H1 (cell line): ENCODE measurements around the gene PRKN. TPM values are rescaled to one million over a fixed set of nuclear protein-coding genes. Genes with fewer than 3 reads are reported as not detected.

Experiments used
- EP300 ChIP-seq, 2 experiments: IDR thresholded peaks; 1 replicate in 1 of 2; 2 replicates in 1 of 2; pipeline ENCODE4 v1.6.1; 2011 to 2012; ENCODE audit warnings: low read depth in 2 of 2, low read length in 2 of 2, mild to moderate bottlenecking in 2 of 2, borderline replicate concordance in 1 of 2, inconsistent platforms in 1 of 2, moderate library complexity in 1 of 2
- EZH2 ChIP-seq: fragments of 200-600 bp; sonication (generic); IDR thresholded peaks from 2 replicates; pipeline ENCODE4 v1.7.1; 2012; ENCODE audit warnings: low read depth, mild to moderate bottlenecking, moderate library complexity, low read length, inconsistent platforms; ENCODE audit not compliant: severe bottlenecking
- HDAC2 ChIP-seq, 2 experiments: fragments of 300-600 bp in 1 of 2; sonication (generic) in 1 of 2; IDR thresholded peaks; 2 replicates each; pipeline ENCODE4 v1.6.1; 2011 to 2012; ENCODE audit warnings: low read depth in 2 of 2, low read length in 2 of 2, mild to moderate bottlenecking in 2 of 2, moderate library complexity in 2 of 2, borderline replicate concordance in 1 of 2, inconsistent platforms in 1 of 2
- JUN ChIP-seq: IDR thresholded peaks from 2 replicates; pipeline ENCODE4 v1.6.1; 2011; ENCODE audit warnings: low read depth, mild to moderate bottlenecking, improper control_type of control experiment, low read length
- RBBP5 ChIP-seq: IDR thresholded peaks from 2 replicates; pipeline ENCODE4 v1.7.1; 2012; ENCODE audit warnings: low read depth, mild to moderate bottlenecking, inconsistent platforms, low read length, moderate library complexity, borderline replicate concordance
- RFX5 ChIP-seq: IDR thresholded peaks from 2 replicates; pipeline ENCODE4 v1.6.1; 2011; ENCODE audit warnings: low read depth, low read length, improper control_type of control experiment, borderline replicate concordance
- SAP30 ChIP-seq: fragments of 300-600 bp; sonication (generic); IDR thresholded peaks from 2 replicates; pipeline ENCODE4 v1.7.1; 2012; ENCODE audit warnings: low read length, moderate library complexity, mild to moderate bottlenecking, inconsistent platforms; ENCODE audit not compliant: insufficient read depth, insufficient replicate concordance
- SIRT6 ChIP-seq: IDR thresholded peaks from one replicate; pipeline ENCODE4 v1.7.1; 2012; ENCODE audit warnings: low read length, inconsistent platforms
- SIX5 ChIP-seq: IDR thresholded peaks from 2 replicates; pipeline ENCODE4 v1.6.1; 2011; ENCODE audit warnings: mild to moderate bottlenecking, low read depth, low read length
- SP1 ChIP-seq: IDR thresholded peaks from 2 replicates; pipeline ENCODE4 v1.6.1; 2011; ENCODE audit warnings: low read depth, low read length
- SRF ChIP-seq: IDR thresholded peaks from 2 replicates; pipeline ENCODE4 v1.6.1; 2011; ENCODE audit warnings: mild to moderate bottlenecking, low read depth, low read length, moderate library complexity
- TCF12 ChIP-seq: IDR thresholded peaks from 2 replicates; pipeline ENCODE4 v1.6.1; 2011; ENCODE audit warnings: low read depth, mild to moderate bottlenecking, low read length
- TEAD4 ChIP-seq: IDR thresholded peaks from 2 replicates; pipeline ENCODE4 v1.6.1; 2012; ENCODE audit warnings: low read depth, low read length, inconsistent platforms, mixed read lengths
- polyA plus RNA-seq, 7 experiments: library from polyadenylated mRNA; depleted of rRNA in 3 of 7; stranded (reverse) in 5 of 7; unstranded in 2 of 7; fragments of >200 nt in 5 of 7; fragments of 200-250 nt in 2 of 7; gene quantifications; 1 replicate in 5 of 7; 2 replicates in 1 of 7; 4 replicates in 1 of 7; pipeline versions ENCODE4 v1.2.1 to v1.2.3, GENCODE V29; 2011 to 2013; ENCODE audit warnings: missing spikeins in 2 of 7, mixed read lengths in 2 of 7
- total RNA-seq: library from RNA; stranded (reverse); fragmentation: NEBNext Ultra II Directional; extraction: Animal tissue kit (Norgen Biotek cat#: 25700); gene quantifications from 2 replicates; pipeline ENCODE4 v1.2.1, GENCODE V29; 2021
- TF ChIP-seq, protein P1 (sequence below): IDR thresholded peaks from 2 replicates; pipeline ENCODE4 v1.6.1; 2012; ENCODE audit warnings: inconsistent platforms
- TF ChIP-seq, protein P2 (sequence below): IDR thresholded peaks from 2 replicates; pipeline ENCODE4 v1.6.1; 2011; ENCODE audit warnings: low read depth, mild to moderate bottlenecking, low read length; ENCODE audit not compliant: insufficient read depth
- TF ChIP-seq, protein P3 (sequence below): IDR thresholded peaks from 2 replicates; pipeline ENCODE4 v1.6.1; 2011; ENCODE audit warnings: low read length, improper control_type of control experiment
- TF ChIP-seq, protein P4 (sequence below), 3 experiments: IDR thresholded peaks; 1 replicate in 2 of 3; 2 replicates in 1 of 3; pipeline versions ENCODE4 v1.5.1 to v1.6.1; 2011; ENCODE audit warnings: low read length in 3 of 3, mild to moderate bottlenecking in 3 of 3, inconsistent platforms in 2 of 3, low read depth in 1 of 3, moderate library complexity in 1 of 3; ENCODE audit not compliant: insufficient read depth in 1 of 3; ENCODE audit errors: control extremely low read depth in 1 of 3

The PRKN gene
- total and polyA plus RNA-seq, 2 of the 8 experiments (the other 6 are each of a cell fraction or from before 2014, with no cell fraction given) = 0.13 to 0.29 TPM

DNA sequence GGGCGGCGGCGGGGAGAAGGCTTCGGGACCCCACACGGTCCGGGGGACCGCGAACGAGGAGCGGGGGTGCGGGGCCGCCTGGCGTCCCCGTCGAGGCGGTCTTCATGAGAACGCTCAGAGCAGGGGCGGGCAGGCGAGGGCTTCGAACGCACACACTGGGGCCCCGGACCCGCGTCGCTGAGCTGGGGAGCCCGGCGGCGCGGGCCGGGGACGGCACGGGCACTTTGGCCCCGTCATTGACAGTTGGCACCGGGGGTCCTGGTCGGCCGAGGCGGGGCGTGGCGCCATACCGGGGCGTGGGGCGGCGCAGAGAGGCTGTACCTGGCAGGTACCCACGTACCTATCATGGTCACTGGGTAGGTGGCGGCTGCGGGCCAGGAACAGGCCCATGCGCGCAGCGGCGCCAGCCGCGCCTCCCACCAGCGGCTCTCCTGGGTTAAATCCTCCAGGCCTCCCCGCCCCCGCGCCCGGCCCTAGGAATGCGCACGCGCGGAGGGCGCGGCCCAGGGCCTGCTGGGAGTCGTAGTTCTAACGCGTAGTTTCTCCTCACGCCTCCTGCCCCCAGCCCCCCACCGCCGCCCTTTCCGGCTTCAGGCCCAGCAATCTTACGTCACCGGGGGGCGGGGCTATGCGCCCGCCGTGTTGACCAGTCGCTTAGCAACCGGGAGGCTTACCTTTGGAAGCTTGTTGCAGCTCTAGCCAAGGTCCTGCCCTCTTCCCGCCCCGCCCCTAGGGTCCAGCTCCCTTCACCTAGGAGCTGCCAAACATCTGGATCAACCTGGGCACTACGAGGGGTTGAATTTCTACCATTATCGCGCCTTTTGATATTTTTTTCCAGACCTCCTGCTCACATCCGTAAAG lies at the start of gene PRKN, which contains the start of gene PACRG (continued):
- TF ChIP-seq TEAD4 (no peak), SAP30 (no peak), SIX5 (peak; percentile 59), SIRT6 (no peak), SRF (no peak), RFX5 (no peak), TCF12 (no peak), EZH2 (no peak), SP1 (peak; percentile 80; the same call in 1 of the 2 replicates), RBBP5 (peak; percentile 82; the same call in 1 of the 2 replicates), JUN (peak; percentile 64), HDAC2 (IDR thresholded peaks at IDR 0.05; ENCODE audit: borderline replicate concordance in 1 of 2, low read depth in 2 of 2, low read length in 2 of 2) (peak in 1 of 2 experiments; percentile 63; a peak in 1 of 4 replicates), EP300 (IDR thresholded peaks at IDR 0.05; ENCODE audit: borderline replicate concordance in 1 of 2, low read depth in 2 of 2, low read length in 2 of 2) (peak; percentile 52 to 92; a peak in 2 of 3 replicates)
- TF ChIP-seq, protein P1, sequence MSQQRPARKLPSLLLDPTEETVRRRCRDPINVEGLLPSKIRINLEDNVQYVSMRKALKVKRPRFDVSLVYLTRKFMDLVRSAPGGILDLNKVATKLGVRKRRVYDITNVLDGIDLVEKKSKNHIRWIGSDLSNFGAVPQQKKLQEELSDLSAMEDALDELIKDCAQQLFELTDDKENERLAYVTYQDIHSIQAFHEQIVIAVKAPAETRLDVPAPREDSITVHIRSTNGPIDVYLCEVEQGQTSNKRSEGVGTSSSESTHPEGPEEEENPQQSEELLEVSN = no peak
- TF ChIP-seq, protein P2, sequence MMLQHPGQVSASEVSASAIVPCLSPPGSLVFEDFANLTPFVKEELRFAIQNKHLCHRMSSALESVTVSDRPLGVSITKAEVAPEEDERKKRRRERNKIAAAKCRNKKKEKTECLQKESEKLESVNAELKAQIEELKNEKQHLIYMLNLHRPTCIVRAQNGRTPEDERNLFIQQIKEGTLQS = peak; percentile 65
- TF ChIP-seq, protein P3, sequence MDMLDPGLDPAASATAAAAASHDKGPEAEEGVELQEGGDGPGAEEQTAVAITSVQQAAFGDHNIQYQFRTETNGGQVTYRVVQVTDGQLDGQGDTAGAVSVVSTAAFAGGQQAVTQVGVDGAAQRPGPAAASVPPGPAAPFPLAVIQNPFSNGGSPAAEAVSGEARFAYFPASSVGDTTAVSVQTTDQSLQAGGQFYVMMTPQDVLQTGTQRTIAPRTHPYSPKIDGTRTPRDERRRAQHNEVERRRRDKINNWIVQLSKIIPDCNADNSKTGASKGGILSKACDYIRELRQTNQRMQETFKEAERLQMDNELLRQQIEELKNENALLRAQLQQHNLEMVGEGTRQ = 0 out of 2 replicates have a peak, but pooled peaks have one; percentile 13
- TF ChIP-seq, protein P4, sequence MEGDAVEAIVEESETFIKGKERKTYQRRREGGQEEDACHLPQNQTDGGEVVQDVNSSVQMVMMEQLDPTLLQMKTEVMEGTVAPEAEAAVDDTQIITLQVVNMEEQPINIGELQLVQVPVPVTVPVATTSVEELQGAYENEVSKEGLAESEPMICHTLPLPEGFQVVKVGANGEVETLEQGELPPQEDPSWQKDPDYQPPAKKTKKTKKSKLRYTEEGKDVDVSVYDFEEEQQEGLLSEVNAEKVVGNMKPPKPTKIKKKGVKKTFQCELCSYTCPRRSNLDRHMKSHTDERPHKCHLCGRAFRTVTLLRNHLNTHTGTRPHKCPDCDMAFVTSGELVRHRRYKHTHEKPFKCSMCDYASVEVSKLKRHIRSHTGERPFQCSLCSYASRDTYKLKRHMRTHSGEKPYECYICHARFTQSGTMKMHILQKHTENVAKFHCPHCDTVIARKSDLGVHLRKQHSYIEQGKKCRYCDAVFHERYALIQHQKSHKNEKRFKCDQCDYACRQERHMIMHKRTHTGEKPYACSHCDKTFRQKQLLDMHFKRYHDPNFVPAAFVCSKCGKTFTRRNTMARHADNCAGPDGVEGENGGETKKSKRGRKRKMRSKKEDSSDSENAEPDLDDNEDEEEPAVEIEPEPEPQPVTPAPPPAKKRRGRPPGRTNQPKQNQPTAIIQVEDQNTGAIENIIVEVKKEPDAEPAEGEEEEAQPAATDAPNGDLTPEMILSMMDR (IDR thresholded peaks at IDR 0.05; ENCODE audit: control extremely low read depth in 1 of 3, insufficient read depth in 1 of 3, low read depth in 1 of 3, low read length in 3 of 3) = no peak
